ENCODE measurements around the gene ELP4.

DNA sequence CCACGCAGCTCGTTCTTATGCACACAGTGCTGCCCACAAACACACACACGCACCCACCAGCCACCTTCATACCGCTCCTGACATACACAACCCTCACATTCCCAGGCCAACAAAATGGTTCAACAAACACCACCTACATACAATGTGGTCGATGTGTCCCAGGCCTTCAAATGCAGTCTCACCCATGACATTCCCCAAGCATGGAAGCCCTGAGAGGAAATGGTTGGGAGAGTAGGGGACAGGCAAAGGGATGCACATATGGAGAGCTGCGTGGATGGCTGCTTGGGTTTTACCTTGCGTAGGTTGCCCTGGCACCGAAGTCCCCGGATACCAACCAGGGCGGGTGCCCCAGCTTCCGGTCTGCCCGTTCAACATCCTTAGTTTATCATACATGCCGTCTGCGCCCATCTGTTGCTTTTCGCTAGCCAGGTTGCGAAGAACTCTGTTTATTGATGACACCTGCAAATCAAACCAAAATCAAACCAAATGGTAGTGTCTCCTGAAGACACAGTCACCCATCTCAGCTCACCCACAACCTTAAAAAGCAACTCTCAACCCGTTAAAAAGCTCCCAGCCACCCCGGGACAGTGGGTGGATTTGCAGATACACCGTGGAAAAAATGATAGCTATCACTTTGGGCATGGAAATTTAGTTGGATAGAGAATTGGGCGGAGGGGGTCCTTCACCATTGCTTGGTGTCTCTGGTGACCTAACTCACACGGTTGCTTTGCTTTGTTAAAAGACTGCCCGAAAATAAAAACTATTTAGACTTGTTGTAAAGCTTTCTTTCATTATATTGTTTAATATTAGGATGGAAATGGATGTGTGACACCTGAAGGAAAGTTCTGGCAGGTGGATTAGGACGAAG, 291.1 kb downstream of the ELP4 start:
- TF ChIP-seq, protein P1, sequence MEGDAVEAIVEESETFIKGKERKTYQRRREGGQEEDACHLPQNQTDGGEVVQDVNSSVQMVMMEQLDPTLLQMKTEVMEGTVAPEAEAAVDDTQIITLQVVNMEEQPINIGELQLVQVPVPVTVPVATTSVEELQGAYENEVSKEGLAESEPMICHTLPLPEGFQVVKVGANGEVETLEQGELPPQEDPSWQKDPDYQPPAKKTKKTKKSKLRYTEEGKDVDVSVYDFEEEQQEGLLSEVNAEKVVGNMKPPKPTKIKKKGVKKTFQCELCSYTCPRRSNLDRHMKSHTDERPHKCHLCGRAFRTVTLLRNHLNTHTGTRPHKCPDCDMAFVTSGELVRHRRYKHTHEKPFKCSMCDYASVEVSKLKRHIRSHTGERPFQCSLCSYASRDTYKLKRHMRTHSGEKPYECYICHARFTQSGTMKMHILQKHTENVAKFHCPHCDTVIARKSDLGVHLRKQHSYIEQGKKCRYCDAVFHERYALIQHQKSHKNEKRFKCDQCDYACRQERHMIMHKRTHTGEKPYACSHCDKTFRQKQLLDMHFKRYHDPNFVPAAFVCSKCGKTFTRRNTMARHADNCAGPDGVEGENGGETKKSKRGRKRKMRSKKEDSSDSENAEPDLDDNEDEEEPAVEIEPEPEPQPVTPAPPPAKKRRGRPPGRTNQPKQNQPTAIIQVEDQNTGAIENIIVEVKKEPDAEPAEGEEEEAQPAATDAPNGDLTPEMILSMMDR (IDR thresholded peaks at IDR 0.05): no peak
- TF ChIP-seq POLR2AphosphoS5 (IDR thresholded peaks at IDR 0.05; ENCODE audit: low read depth, low read length) (no peak), SIN3A (IDR thresholded peaks at IDR 0.05; ENCODE audit: borderline replicate concordance, insufficient read depth, low read depth, low read length) (no peak)
